Measurements from ENCODE around the gene PTPRD. TPM values are rescaled to one million over a fixed set of nuclear protein-coding genes. Genes with fewer than 3 reads are reported as not detected.

PTPRD gene
- total RNA-seq, 1 donor from 2014 or later: 0.05 TPM

DNA sequence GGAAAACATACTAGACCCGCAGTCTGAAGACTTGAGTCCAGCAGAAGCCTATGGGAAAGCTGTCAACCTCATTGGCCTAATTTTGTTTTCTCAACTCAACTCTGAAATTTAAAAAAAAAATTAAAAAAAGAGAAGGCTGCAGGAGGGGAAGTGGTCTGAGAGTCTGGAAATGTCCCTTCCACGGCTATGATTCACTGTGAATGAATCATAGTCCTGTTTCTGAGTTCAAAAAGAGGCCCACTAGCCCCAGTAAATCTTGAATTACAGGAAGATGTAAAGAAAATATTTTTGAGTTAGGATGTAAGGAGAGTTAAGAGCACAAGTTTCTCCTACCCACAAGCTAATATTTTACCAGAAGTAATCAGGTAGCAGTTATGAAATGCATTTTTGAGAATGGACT, 2247.8 kb downstream of the PTPRD start:
- no peak overlapping the region for H3K4me3 Mint-ChIP-seq
- H3K4me1 Mint-ChIP-seq (ENCODE audit: low read depth): peaks cover 9% of the 10 kb centered on the region
- H3K9me3 Mint-ChIP-seq: no peaks in the 10 kb centered on the region
- DNase-seq (ENCODE audit: low spot score): no peak
- intact Hi-C loops (cut with micrococcal nuclease): no loop called here
- no peak overlapping the region for H3K27ac Mint-ChIP-seq
- H3K36me3 Mint-ChIP-seq (ENCODE audit: low read depth): no peaks in the 10 kb centered on the region
- no peaks in the 10 kb centered on the region for H3K27me3 Mint-ChIP-seq (ENCODE audit: insufficient read depth)

GRCh38 chr9:8364026-8364752, 2248.6 kb downstream of the PTPRD start:
- no peak overlapping the region for H3K27ac Mint-ChIP-seq
- H3K4me1 Mint-ChIP-seq (ENCODE audit: low read depth): peaks cover 9% of the 10 kb centered on the region
- no peaks in the 10 kb centered on the region for H3K9me3 Mint-ChIP-seq
- DNase-seq (ENCODE audit: low spot score): no peak
- intact Hi-C loops (cut with micrococcal nuclease): no loop called here
- no peaks in the 10 kb centered on the region for H3K36me3 Mint-ChIP-seq (ENCODE audit: low read depth)
- no peak overlapping the region for H3K4me3 Mint-ChIP-seq
- H3K27me3 Mint-ChIP-seq (ENCODE audit: insufficient read depth): no peaks in the 10 kb centered on the region

DNA sequence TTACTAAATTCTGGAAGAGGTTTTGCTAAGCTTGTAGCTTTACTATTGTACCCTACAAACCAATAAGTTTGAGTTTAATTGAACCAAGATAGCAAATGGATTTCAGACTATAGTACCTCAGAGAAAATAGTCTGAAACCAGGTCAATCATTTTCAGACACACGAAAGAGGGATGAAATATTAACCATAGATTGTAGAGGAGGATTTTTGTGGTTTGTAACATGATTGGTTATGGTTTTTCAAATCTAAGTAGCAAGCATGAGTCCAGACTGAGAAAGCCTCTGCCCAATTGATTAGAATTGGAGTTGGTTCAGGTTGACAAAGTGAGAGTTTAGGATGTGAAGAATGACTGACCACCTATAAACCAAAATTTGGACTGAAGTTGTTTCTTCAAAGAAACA, 2250.6 kb downstream of the PTPRD start:
- intact Hi-C loops (cut with micrococcal nuclease): no loop called here
- DNase-seq (ENCODE audit: low spot score): no peak
- no peak overlapping the region for H3K4me3 Mint-ChIP-seq
- no peaks in the 10 kb centered on the region for H3K36me3 Mint-ChIP-seq (ENCODE audit: low read depth)
- H3K9me3 Mint-ChIP-seq: no peaks in the 10 kb centered on the region
- H3K4me1 Mint-ChIP-seq (ENCODE audit: low read depth): peaks cover 9% of the 10 kb centered on the region
- H3K27me3 Mint-ChIP-seq (ENCODE audit: insufficient read depth): no peaks in the 10 kb centered on the region
- no peak overlapping the region for H3K27ac Mint-ChIP-seq

- Mint-ChIP-seq H3K27ac (no peak overlapping the region), H3K36me3 (ENCODE audit: low read depth) (no peaks in the 10 kb centered on the region), H3K9me3 (no peaks in the 10 kb centered on the region), H3K27me3 (ENCODE audit: insufficient read depth) (no peaks in the 10 kb centered on the region), H3K4me1 (ENCODE audit: low read depth) (peaks cover 9% of the 10 kb centered on the region), H3K4me3 (no peak overlapping the region)
- intact Hi-C loops (cut with micrococcal nuclease): no loop called here
- no peak for DNase-seq (ENCODE audit: low spot score)
Measured at GRCh38 chr9:8361364-8361763, 2251.4 kb downstream of the PTPRD start.

DNA sequence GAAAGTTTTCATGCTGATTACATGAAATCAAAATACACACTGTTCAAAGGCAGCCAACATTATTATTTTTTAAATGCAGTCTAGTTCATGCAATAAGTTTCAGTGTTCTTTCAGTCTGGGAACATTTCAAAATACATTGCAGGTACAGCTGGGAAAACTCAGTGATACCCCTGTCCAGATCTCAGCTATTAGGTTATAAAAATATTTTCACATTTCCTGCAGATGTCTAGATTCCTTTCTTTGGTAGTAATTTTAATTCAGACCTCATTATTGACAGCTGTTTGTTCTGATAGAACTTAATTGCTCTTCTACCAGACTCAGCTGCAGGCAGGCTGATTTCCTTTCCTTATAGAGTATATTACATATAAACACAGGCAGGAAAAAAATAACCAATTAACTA, 2256.4 kb downstream of the PTPRD start:
- no peak for DNase-seq (ENCODE audit: low spot score)
- Mint-ChIP-seq H3K27me3 (ENCODE audit: insufficient read depth) (no peaks in the 10 kb centered on the region), H3K9me3 (no peaks in the 10 kb centered on the region), H3K27ac (no peak overlapping the region), H3K4me1 (ENCODE audit: low read depth) (no peaks in the 10 kb centered on the region), H3K36me3 (ENCODE audit: low read depth) (no peaks in the 10 kb centered on the region), H3K4me3 (no peak overlapping the region)
- intact Hi-C loops (cut with micrococcal nuclease): no loop called here

DNA sequence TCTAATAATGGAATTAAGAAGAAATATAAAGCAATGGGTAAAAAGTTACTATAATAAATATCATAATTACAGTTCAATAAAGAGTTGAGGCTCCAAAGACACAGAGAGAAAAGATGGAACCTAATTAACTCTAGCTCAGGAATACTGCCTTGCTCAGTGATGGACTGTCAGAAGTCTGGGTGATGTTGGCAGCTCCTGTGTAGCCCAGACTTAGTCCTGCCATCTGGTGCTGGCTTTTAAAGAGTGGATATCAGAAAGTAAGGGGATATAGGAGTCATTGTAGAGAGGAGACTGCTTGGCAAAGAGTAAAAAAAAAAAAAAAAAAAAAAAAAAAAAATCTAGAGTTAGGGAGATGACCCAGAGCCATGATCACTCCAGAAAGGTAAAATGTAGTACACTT, 2261.4 kb downstream of the PTPRD start:
- no peak overlapping the region for H3K27ac Mint-ChIP-seq
- H3K27me3 Mint-ChIP-seq (ENCODE audit: insufficient read depth): peaks cover 1% of the 10 kb centered on the region
- H3K4me1 Mint-ChIP-seq (ENCODE audit: low read depth): no peaks in the 10 kb centered on the region
- no peaks in the 10 kb centered on the region for H3K36me3 Mint-ChIP-seq (ENCODE audit: low read depth)
- intact Hi-C loops (cut with micrococcal nuclease): no loop called here
- no peak overlapping the region for H3K4me3 Mint-ChIP-seq
- no peaks in the 10 kb centered on the region for H3K9me3 Mint-ChIP-seq
- DNase-seq (ENCODE audit: low spot score): no peak

- H3K4me3 Mint-ChIP-seq: no peak overlapping the region
- intact Hi-C loops (cut with micrococcal nuclease): no loop called here
- peaks cover 1% of the 10 kb centered on the region for H3K27me3 Mint-ChIP-seq (ENCODE audit: insufficient read depth)
- H3K36me3 Mint-ChIP-seq (ENCODE audit: low read depth): no peaks in the 10 kb centered on the region
- DNase-seq (ENCODE audit: low spot score): no peak
- H3K9me3 Mint-ChIP-seq: no peaks in the 10 kb centered on the region
- H3K4me1 Mint-ChIP-seq (ENCODE audit: low read depth): no peaks in the 10 kb centered on the region
- H3K27ac Mint-ChIP-seq: no peak overlapping the region
Measured at GRCh38 chr9:8349901-8350300, 2262.9 kb downstream of the PTPRD start.

DNA sequence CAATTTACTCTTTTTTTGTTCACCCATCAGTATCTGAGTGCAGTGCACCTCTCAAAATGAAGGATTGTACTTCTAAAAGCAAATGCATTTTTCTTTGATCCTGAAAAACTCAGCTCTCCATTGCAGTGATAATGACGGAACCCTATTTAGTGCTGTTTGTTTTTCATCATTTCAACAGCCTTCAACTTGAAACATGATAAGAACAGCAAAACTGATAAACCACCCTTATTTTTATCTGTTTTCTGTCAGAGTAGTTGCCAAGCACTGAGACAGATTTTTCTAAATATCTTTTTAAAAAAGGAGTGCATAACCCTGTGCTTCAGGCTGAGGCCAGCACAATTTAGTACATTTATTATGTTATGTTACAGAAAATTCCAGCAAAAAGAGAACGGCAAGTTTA, 2263.4 kb downstream of the PTPRD start:
- no peaks in the 10 kb centered on the region for H3K36me3 Mint-ChIP-seq (ENCODE audit: low read depth)
- H3K4me1 Mint-ChIP-seq (ENCODE audit: low read depth): no peaks in the 10 kb centered on the region
- no peak for DNase-seq (ENCODE audit: low spot score)
- peaks cover 1% of the 10 kb centered on the region for H3K27me3 Mint-ChIP-seq (ENCODE audit: insufficient read depth)
- no peak overlapping the region for H3K27ac Mint-ChIP-seq
- intact Hi-C loops (cut with micrococcal nuclease): no loop called here
- H3K9me3 Mint-ChIP-seq: no peaks in the 10 kb centered on the region
- no peak overlapping the region for H3K4me3 Mint-ChIP-seq

- no peak for DNase-seq (ENCODE audit: low spot score)
- Mint-ChIP-seq H3K4me3 (no peak overlapping the region), H3K27me3 (ENCODE audit: insufficient read depth) (peaks cover 1% of the 10 kb centered on the region), H3K27ac (no peak overlapping the region), H3K4me1 (ENCODE audit: low read depth) (no peaks in the 10 kb centered on the region), H3K9me3 (no peaks in the 10 kb centered on the region), H3K36me3 (ENCODE audit: low read depth) (no peaks in the 10 kb centered on the region)
- intact Hi-C loops (cut with micrococcal nuclease): no loop called here
Measured at GRCh38 chr9:8348756-8349155, 2264.0 kb downstream of the PTPRD start.

- intact Hi-C loops (cut with micrococcal nuclease): no loop called here
- Mint-ChIP-seq H3K9me3 (no peaks in the 10 kb centered on the region), H3K27me3 (ENCODE audit: insufficient read depth) (peaks cover 1% of the 10 kb centered on the region), H3K36me3 (ENCODE audit: low read depth) (no peaks in the 10 kb centered on the region), H3K4me3 (no peak overlapping the region), H3K4me1 (ENCODE audit: low read depth) (no peaks in the 10 kb centered on the region), H3K27ac (no peak overlapping the region)
- DNase-seq (ENCODE audit: low spot score): no peak
Measured at GRCh38 chr9:8346296-8346695, 2266.5 kb downstream of the PTPRD start.

DNA sequence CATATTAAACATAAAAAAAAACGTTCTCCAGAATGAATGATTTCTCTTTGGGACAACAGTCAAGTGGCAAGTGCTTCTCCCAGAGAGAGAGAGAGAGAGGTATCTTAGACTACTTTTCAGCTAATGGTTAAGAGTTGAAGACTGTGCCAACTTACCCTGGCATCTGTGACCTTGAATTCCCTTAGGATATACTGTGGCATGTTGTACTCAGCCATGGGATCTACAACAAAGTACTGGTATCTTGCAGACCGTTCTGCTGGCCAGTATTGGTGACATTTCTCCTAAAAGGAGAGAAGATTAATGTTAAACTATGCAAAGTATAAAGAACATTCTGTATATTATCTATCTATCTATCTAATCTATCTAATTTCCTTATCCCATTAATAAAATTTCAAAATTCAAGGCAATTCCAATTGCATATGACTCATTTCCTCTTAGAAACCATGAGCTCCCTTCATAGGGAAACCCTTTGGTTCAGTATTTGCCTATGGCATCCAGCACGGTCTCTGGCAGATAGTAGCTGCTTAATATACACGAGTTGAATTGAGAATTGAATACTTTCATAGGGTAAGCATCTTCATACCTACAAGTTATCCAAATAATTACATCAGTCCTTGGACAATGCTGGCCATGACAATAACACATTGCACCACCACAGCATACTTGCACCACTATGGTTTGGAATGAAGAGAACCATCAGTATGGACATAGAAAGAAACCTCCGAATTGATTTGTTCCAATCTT, 2273.9 kb downstream of the PTPRD start:
- Mint-ChIP-seq H3K27ac (no peak overlapping the region), H3K9me3 (no peaks in the 10 kb centered on the region), H3K4me1 (ENCODE audit: low read depth) (no peaks in the 10 kb centered on the region), H3K4me3 (no peak overlapping the region), H3K36me3 (ENCODE audit: low read depth) (no peaks in the 10 kb centered on the region), H3K27me3 (ENCODE audit: insufficient read depth) (no peaks in the 10 kb centered on the region)
- intact Hi-C loops (cut with micrococcal nuclease): no loop called here
- DNase-seq (ENCODE audit: low spot score): no peak

DNA sequence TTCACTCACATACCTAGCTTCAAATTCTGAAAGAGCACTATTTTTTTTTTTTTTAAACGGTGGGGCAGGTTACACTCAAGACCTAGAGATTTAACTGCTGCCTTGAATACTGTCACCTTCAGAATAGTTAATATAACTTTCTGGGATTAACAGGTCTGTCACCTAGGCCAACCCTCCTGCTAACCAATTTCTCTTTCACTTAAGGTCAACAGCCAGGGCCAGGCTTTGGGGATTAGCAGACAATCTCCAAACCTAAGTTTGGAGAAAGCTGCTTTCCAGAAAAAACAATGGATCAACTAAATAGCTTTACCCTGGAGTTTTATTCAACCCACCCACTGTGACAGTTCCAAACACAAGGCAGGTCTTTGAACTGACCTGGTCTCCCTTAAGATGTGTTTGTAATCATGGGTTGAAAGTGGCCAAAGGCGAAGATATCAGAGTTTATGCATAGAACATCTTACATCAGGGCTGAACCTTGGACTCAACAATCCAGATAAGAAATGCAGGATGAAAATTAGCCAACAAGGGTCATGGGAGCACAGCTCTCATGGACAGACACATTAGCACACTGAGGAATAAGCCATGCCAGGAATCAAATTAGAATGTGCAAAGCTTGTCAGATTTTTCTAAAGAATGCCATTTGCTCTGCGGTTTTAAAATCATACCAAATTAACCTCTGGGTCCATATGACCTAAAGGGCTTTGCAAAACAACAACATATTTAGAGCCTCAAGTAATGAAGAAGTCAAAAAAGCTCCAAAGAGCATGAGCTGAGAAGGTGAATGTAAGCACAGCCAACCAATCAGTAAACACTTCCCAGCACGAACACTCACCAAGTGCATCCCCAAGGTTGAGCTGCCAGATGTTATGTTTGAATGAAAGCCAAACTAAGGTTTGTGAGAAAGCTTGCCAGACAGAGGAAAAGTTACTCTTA, 2274.7 kb downstream of the PTPRD start:
- H3K27ac Mint-ChIP-seq: no peak overlapping the region
- intact Hi-C loops (cut with micrococcal nuclease): no loop called here
- no peaks in the 10 kb centered on the region for H3K9me3 Mint-ChIP-seq
- no peaks in the 10 kb centered on the region for H3K27me3 Mint-ChIP-seq (ENCODE audit: insufficient read depth)
- DNase-seq (ENCODE audit: low spot score): no peak
- no peaks in the 10 kb centered on the region for H3K4me1 Mint-ChIP-seq (ENCODE audit: low read depth)
- no peaks in the 10 kb centered on the region for H3K36me3 Mint-ChIP-seq (ENCODE audit: low read depth)
- no peak overlapping the region for H3K4me3 Mint-ChIP-seq

DNA sequence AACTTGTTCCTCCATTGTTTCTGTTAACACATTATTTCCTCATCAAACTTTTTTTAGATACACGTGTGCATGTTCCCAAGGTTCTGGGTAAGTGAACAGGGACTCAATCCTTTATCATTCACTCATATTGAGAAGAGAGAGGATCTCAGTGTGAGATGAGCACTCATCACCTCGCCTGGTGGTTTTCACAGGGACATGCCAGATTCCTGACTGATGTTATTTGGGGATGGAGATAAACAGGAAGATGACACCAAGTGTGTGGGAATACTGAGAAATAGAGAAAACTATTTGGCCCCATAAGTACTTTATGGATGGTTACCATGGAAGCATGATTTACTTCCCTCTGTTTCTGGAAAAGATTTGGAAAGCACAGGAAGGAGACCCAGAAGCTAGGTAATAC, 2279.9 kb downstream of the PTPRD start:
- intact Hi-C loops (cut with micrococcal nuclease): no loop called here
- Mint-ChIP-seq H3K9me3 (peaks cover 4% of the 10 kb centered on the region), H3K4me3 (no peak overlapping the region), H3K27me3 (ENCODE audit: insufficient read depth) (no peaks in the 10 kb centered on the region), H3K36me3 (ENCODE audit: low read depth) (no peaks in the 10 kb centered on the region), H3K4me1 (ENCODE audit: low read depth) (no peaks in the 10 kb centered on the region), H3K27ac (no peak overlapping the region)
- no peak for DNase-seq (ENCODE audit: low spot score)
